Effector memory CD8-positive, alpha-beta T cell (primary cell): Measurements from ENCODE around the gene CYP27C1.

Source experiments
- ATAC-seq: fragments of 150-1000 bp; cut with Tn5 transposase; replicated peaks from 2 replicates; pipeline ENCODE4 v1.10.0; 2021; ENCODE audit warnings: mild to moderate bottlenecking, moderate library complexity
- DNase-seq, 3 experiments: peaks; one replicate each; pipeline ENCODE4 v3.0.0; 2021
- H3K27ac Mint-ChIP-seq, 2 donors: one replicate each; pipeline ENCODE4 v1.8.0; 2022; ENCODE audit warnings: mild to moderate bottlenecking in 2 of 2, mixed read lengths in 2 of 2, moderate library complexity in 2 of 2
- H3K27me3 Mint-ChIP-seq, 2 donors: one replicate each; pipeline ENCODE4 v1.8.0; 2022; ENCODE audit warnings: mixed read lengths in 2 of 2
- H3K36me3 Mint-ChIP-seq: one replicate; pipeline ENCODE4 v1.8.0; 2022; ENCODE audit warnings: mild to moderate bottlenecking, moderate library complexity, mixed read lengths; ENCODE audit not compliant: insufficient read depth
- H3K4me1 Mint-ChIP-seq, 2 donors: one replicate each; pipeline ENCODE4 v1.8.0; 2022; ENCODE audit warnings: low read depth in 2 of 2, mixed read lengths in 2 of 2
- H3K4me3 Mint-ChIP-seq, 2 donors: one replicate each; pipeline ENCODE4 v1.8.0; 2022; ENCODE audit warnings: mild to moderate bottlenecking in 2 of 2, mixed read lengths in 2 of 2, moderate library complexity in 2 of 2
- H3K9me3 Mint-ChIP-seq, 2 donors: one replicate each; pipeline ENCODE4 v1.8.0; 2022; ENCODE audit warnings: mixed read lengths in 2 of 2

CYP27C1 gene

GRCh38 chr2:127142663-127143630, 77.2 kb downstream of the CYP27C1 start:
- Mint-ChIP-seq H3K4me1 (no peaks in the 10 kb centered on the region), H3K27ac (no peak overlapping the region), H3K4me3 (no peak overlapping the region), H3K9me3 (no peaks in the 10 kb centered on the region), H3K36me3 (peaks cover 4% of the 10 kb centered on the region), H3K27me3 (peaks cover 0 to 10% of the 10 kb centered on the region in 2 donors)
- ATAC-seq (no peak), DNase-seq (no peak)

- no peak for DNase-seq
- no peak for ATAC-seq
- no peaks in the 10 kb centered on the region for H3K4me1 Mint-ChIP-seq
- no peaks in the 10 kb centered on the region for H3K36me3 Mint-ChIP-seq
- H3K27me3 Mint-ChIP-seq: peaks cover 0 to 19% of the 10 kb centered on the region in 2 donors
- H3K9me3 Mint-ChIP-seq: no peaks in the 10 kb centered on the region
- no peak overlapping the region for H3K27ac Mint-ChIP-seq
- no peak overlapping the region for H3K4me3 Mint-ChIP-seq
These were observed 79.6 kb downstream of the CYP27C1 start for GRCh38 chr2:127140538-127140937.

- Mint-ChIP-seq H3K27me3 (peaks cover 0 to 19% of the 10 kb centered on the region in 2 donors), H3K4me1 (no peaks in the 10 kb centered on the region), H3K4me3 (no peak overlapping the region), H3K9me3 (no peaks in the 10 kb centered on the region), H3K27ac (no peak overlapping the region), H3K36me3 (no peaks in the 10 kb centered on the region)
- ATAC-seq: no peak
- no peak for DNase-seq
These were observed 80.3 kb downstream of the CYP27C1 start for GRCh38 chr2:127139766-127140165.

GRCh38 chr2:127138281-127138680, 81.8 kb downstream of the CYP27C1 start:
- no peaks in the 10 kb centered on the region for H3K4me1 Mint-ChIP-seq
- DNase-seq (no peak), ATAC-seq (no peak)
- no peaks in the 10 kb centered on the region for H3K36me3 Mint-ChIP-seq
- no peaks in the 10 kb centered on the region for H3K9me3 Mint-ChIP-seq
- H3K4me3 Mint-ChIP-seq: no peak overlapping the region
- H3K27me3 Mint-ChIP-seq: peaks cover 0 to 19% of the 10 kb centered on the region in 2 donors
- H3K27ac Mint-ChIP-seq: no peak overlapping the region

- ATAC-seq (no peak), DNase-seq (no peak)
- no peaks in the 10 kb centered on the region for H3K4me1 Mint-ChIP-seq
- peaks cover 0 to 19% of the 10 kb centered on the region in 2 donors for H3K27me3 Mint-ChIP-seq
- H3K4me3 Mint-ChIP-seq: no peak overlapping the region
- no peaks in the 10 kb centered on the region for H3K36me3 Mint-ChIP-seq
- H3K9me3 Mint-ChIP-seq: no peaks in the 10 kb centered on the region
- H3K27ac Mint-ChIP-seq: no peak overlapping the region
These were observed 82.4 kb downstream of the CYP27C1 start for GRCh38 chr2:127137741-127138140.

- no peaks in the 10 kb centered on the region for H3K9me3 Mint-ChIP-seq
- H3K27ac Mint-ChIP-seq: no peak overlapping the region
- ATAC-seq (no peak), DNase-seq (no peak)
- peaks cover 0 to 19% of the 10 kb centered on the region in 2 donors for H3K27me3 Mint-ChIP-seq
- H3K36me3 Mint-ChIP-seq: no peaks in the 10 kb centered on the region
- no peaks in the 10 kb centered on the region for H3K4me1 Mint-ChIP-seq
- H3K4me3 Mint-ChIP-seq: no peak overlapping the region
These were observed 82.9 kb downstream of the CYP27C1 start for GRCh38 chr2:127137225-127137624.

- H3K9me3 Mint-ChIP-seq: no peaks in the 10 kb centered on the region
- H3K27me3 Mint-ChIP-seq: peaks cover 0 to 9% of the 10 kb centered on the region in 2 donors
- H3K27ac Mint-ChIP-seq: peak overlapping the region in 1 of 2 donors; percentile 34
- no peak for ATAC-seq
- no peak overlapping the region for H3K4me3 Mint-ChIP-seq
- no peaks in the 10 kb centered on the region for H3K36me3 Mint-ChIP-seq
- H3K4me1 Mint-ChIP-seq: no peaks in the 10 kb centered on the region
- DNase-seq: no peak
These were observed 85.0 kb downstream of the CYP27C1 start for GRCh38 chr2:127134833-127135830.

GRCh38 chr2:127134235-127134634, 85.9 kb downstream of the CYP27C1 start:
- peak overlapping the region in 1 of 2 donors; percentile 1 for H3K27ac Mint-ChIP-seq
- ATAC-seq (no peak), DNase-seq (no peak)
- peaks cover 0 to 9% of the 10 kb centered on the region in 2 donors for H3K27me3 Mint-ChIP-seq
- no peaks in the 10 kb centered on the region for H3K36me3 Mint-ChIP-seq
- no peaks in the 10 kb centered on the region for H3K9me3 Mint-ChIP-seq
- H3K4me1 Mint-ChIP-seq: no peaks in the 10 kb centered on the region
- H3K4me3 Mint-ChIP-seq: no peak overlapping the region
